ENCODE data around the gene ADAMTS14. TPM values are rescaled to one million over a fixed set of nuclear protein-coding genes. Genes with fewer than 3 reads are reported as not detected.

The ADAMTS14 gene
- polyA plus RNA-seq, 1 donor (not counting 4 experiments of a cell fraction or from before 2014, with no cell fraction given): 0.09 TPM

GRCh38 chr10:70692043-70692603 lies 19.8 kb downstream of the ADAMTS14 start:
- Histone ChIP-seq H3K4me3 (ENCODE audit: control insufficient read depth in 2 of 3, extremely low read depth in 1 of 3, insufficient read depth in 2 of 3, low read depth in 1 of 3, low read length in 3 of 3) (no peak overlapping the region), H3K9me3 (ENCODE audit: control insufficient read depth, low read depth, low read length) (no peaks in the 10 kb centered on the region), H3K9ac (ENCODE audit: control insufficient read depth, extremely low read depth, insufficient read depth, low read length) (no peak overlapping the region), H4K20me1 (ENCODE audit: control insufficient read depth, extremely low read depth, insufficient read depth, low read length) (peaks cover 2% of the 10 kb centered on the region), H3K4me1 (ENCODE audit: control insufficient read depth, extremely low read depth, insufficient read depth, low read length) (peaks cover 5% of the 10 kb centered on the region), H2AFZ (ENCODE audit: control insufficient read depth, low read length) (no peak overlapping the region), H3K27ac (ENCODE audit: control insufficient read depth, insufficient read depth, low read length) (no peak overlapping the region), H3K9me1 (ENCODE audit: control insufficient read depth, extremely low read depth, insufficient read depth, low read length) (no peaks in the 10 kb centered on the region), H3K36me3 (ENCODE audit: control insufficient read depth in 2 of 2, extremely low read depth in 1 of 2, insufficient read depth in 2 of 2, low read length in 2 of 2) (no peaks in the 10 kb centered on the region), H3K4me2 (ENCODE audit: control insufficient read depth, extremely low read depth, insufficient read depth, low read depth, low read length) (no peak overlapping the region), H3K27me3 (ENCODE audit: control insufficient read depth, extremely low read depth, insufficient read depth, low read length) (peaks cover 36% of the 10 kb centered on the region), H3K79me2 (ENCODE audit: control insufficient read depth, insufficient read depth, low read length) (no peaks in the 10 kb centered on the region)
- FAIRE-seq: no peak
- no peak for DNase-seq (ENCODE audit: low read depth, low spot score)
- dilution Hi-C loops (cut with MboI; ENCODE audit: extremely low pct_ligation_motif_present, low sequenced_read_pairs): no loop called here
- TF ChIP-seq CTCF (optimal IDR thresholded peaks at IDR 0.05 in 1 of 3, IDR thresholded peaks at IDR 0.05 in 1 of 3, conservative IDR thresholded peaks at IDR 0.05 in 1 of 3; ENCODE audit: extremely low read depth in 1 of 3, insufficient read depth in 2 of 3, low read length in 3 of 3) (no peak), EZH2 (IDR thresholded peaks at IDR 0.05; ENCODE audit: low read length) (no peak)

DNA sequence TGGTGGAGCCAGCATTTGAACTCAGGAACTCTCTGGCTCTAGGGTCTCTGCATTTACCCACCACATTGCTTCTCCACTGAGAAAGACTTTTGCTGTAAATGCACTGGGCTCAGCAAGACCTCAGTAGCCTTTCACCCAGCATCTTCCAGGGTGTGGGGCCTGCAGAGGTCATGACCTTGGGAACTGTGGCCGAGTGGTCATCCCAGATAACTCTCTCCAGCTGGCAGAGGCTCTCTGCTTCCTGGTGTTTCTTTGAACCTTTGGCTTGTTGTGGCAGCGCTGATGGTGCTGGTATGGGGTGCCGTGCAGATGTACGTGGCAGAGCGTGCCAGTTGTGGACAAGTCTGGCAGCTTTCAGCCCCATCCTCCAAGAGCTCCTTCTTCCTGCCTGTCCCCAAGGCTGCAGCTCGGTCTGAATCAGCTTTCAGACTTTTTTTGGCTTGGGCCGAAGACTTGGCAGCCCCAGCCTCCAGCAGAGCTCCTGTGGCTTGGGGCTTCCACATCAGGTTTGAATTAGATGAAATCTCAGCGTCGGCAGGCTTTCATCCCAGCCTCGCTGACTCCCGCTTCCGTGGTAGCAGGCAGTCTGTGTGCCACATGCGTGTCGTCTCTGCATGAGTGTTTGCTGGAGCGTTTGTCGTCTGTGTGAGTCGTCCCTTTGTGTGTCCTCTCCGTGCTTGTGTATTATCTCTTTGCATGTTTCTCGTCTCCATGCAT lies 21.5 kb downstream of the ADAMTS14 start:
- Histone ChIP-seq H2AFZ (ENCODE audit: control insufficient read depth, low read length) (no peak overlapping the region), H3K36me3 (ENCODE audit: control insufficient read depth in 2 of 2, extremely low read depth in 1 of 2, insufficient read depth in 2 of 2, low read length in 2 of 2) (no peaks in the 10 kb centered on the region), H3K4me3 (ENCODE audit: control insufficient read depth in 2 of 3, extremely low read depth in 1 of 3, insufficient read depth in 2 of 3, low read depth in 1 of 3, low read length in 3 of 3) (no peak overlapping the region), H3K79me2 (ENCODE audit: control insufficient read depth, insufficient read depth, low read length) (no peaks in the 10 kb centered on the region), H3K4me1 (ENCODE audit: control insufficient read depth, extremely low read depth, insufficient read depth, low read length) (peaks cover 5% of the 10 kb centered on the region), H4K20me1 (ENCODE audit: control insufficient read depth, extremely low read depth, insufficient read depth, low read length) (peaks cover 2% of the 10 kb centered on the region), H3K27me3 (ENCODE audit: control insufficient read depth, extremely low read depth, insufficient read depth, low read length) (peaks cover 36% of the 10 kb centered on the region), H3K9me3 (ENCODE audit: control insufficient read depth, low read depth, low read length) (no peaks in the 10 kb centered on the region), H3K9me1 (ENCODE audit: control insufficient read depth, extremely low read depth, insufficient read depth, low read length) (no peaks in the 10 kb centered on the region), H3K27ac (ENCODE audit: control insufficient read depth, insufficient read depth, low read length) (no peak overlapping the region), H3K4me2 (ENCODE audit: control insufficient read depth, extremely low read depth, insufficient read depth, low read depth, low read length) (no peak overlapping the region), H3K9ac (ENCODE audit: control insufficient read depth, extremely low read depth, insufficient read depth, low read length) (no peak overlapping the region)
- dilution Hi-C loops (cut with MboI; ENCODE audit: extremely low pct_ligation_motif_present, low sequenced_read_pairs): no loop called here
- TF ChIP-seq CTCF (optimal IDR thresholded peaks at IDR 0.05 in 1 of 3, IDR thresholded peaks at IDR 0.05 in 1 of 3, conservative IDR thresholded peaks at IDR 0.05 in 1 of 3; ENCODE audit: extremely low read depth in 1 of 3, insufficient read depth in 2 of 3, low read length in 3 of 3) (no peak), EZH2 (IDR thresholded peaks at IDR 0.05; ENCODE audit: low read length) (no peak)
- FAIRE-seq: no peak
- DNase-seq (ENCODE audit: low read depth, low spot score): no peak
